OCI-LY7 (cell line): ENCODE measurements around the gene WDFY2. TPM values are rescaled to one million over a fixed set of nuclear protein-coding genes. Genes with fewer than 3 reads are reported as not detected.

Source experiments
- BruUV-seq: library from RNA; stranded (reverse); fragments of 400-500 nt; replicated peaks from 2 replicates; lab custom pipeline; 2021; lab: Mats Ljungman, UMichigan
- CTCF ChIA-PET: fragments of 300-600 bp; sonication (Branson Sonifier 250); formaldehyde crosslinking; loops from one replicate; lab custom pipeline; 2022; ENCODE audit warnings: antibody characterized with exemption; ENCODE audit not compliant: unreplicated experiment; lab: Charles Lee
- POLR2A ChIA-PET: fragments of 300-600 bp; sonication (Branson Sonifier 250); formaldehyde crosslinking; loops from one replicate; lab custom pipeline; 2022; ENCODE audit warnings: antibody characterized with exemption; lab: Charles Lee
- DNase-seq: peaks from one replicate; pipeline ENCODE4 v3.0.0-alpha.2; 2015; ENCODE audit warnings: low spot score
- H2AFZ ChIP-seq: fragments of 200-600 bp; sonication (generic), shearing (Covaris generic); 2 replicates; pipeline ENCODE4 v1.6.1; 2014; ENCODE audit warnings: mild to moderate bottlenecking, antibody characterized with exemption, low read length, moderate library complexity
- H3K27ac ChIP-seq: fragments of 200-600 bp; sonication (generic); 2 replicates; pipeline ENCODE4 v1.5.1; 2014; ENCODE audit warnings: mixed run types, low read depth, mild to moderate bottlenecking, moderate library complexity, low read length, inconsistent platforms; ENCODE audit not compliant: poor library complexity, severe bottlenecking
- H3K36me3 ChIP-seq: fragments of 200-600 bp; sonication (generic); 2 replicates; pipeline ENCODE4 v1.6.1; 2014; ENCODE audit warnings: mild to moderate bottlenecking, antibody characterized with exemption, low read length, moderate library complexity, mixed read lengths; ENCODE audit not compliant: insufficient read depth
- H3K4me1 ChIP-seq: fragments of 200-600 bp; sonication (generic); 2 replicates; pipeline ENCODE4 v1.5.1; 2014; ENCODE audit warnings: mild to moderate bottlenecking, low read length; ENCODE audit not compliant: insufficient read depth, poor library complexity, severe bottlenecking
- H3K4me2 ChIP-seq: fragments of 200-600 bp; sonication (generic); 2 replicates; pipeline ENCODE4 v1.6.1; 2014; ENCODE audit warnings: mild to moderate bottlenecking, low read length
- H3K4me3 ChIP-seq: fragments of 200-600 bp; sonication (generic); 2 replicates; pipeline ENCODE4 v1.5.1; 2014; ENCODE audit warnings: mild to moderate bottlenecking, low read depth, low read length; ENCODE audit not compliant: poor library complexity, severe bottlenecking
- H3K79me2 ChIP-seq: fragments of 200-600 bp; sonication (generic); 2 replicates; pipeline ENCODE4 v1.6.1; 2016; ENCODE audit warnings: low read depth, mild to moderate bottlenecking, low read length, moderate library complexity, mixed read lengths; ENCODE audit not compliant: insufficient read depth
- H3K9me2 ChIP-seq: fragments of 200-600 bp; sonication (generic); 2 replicates; pipeline ENCODE4 v1.6.1; 2016; ENCODE audit warnings: mild to moderate bottlenecking, low read length, mixed read lengths; ENCODE audit not compliant: insufficient read depth
- H3K9me3 ChIP-seq: fragments of 200-600 bp; sonication (generic); 2 replicates; pipeline ENCODE4 v1.6.1; 2014; ENCODE audit warnings: mild to moderate bottlenecking, mixed run types, low read length, mixed read lengths
- H4K20me1 ChIP-seq: fragments of 200-600 bp; sonication (generic); 2 replicates; pipeline ENCODE4 v1.6.1; 2014; ENCODE audit warnings: mild to moderate bottlenecking, antibody characterized with exemption, low read length, moderate library complexity, mixed read lengths; ENCODE audit not compliant: insufficient read depth
- CTCF ChIP-seq: fragments of 200-600 bp; sonication (generic); conservative IDR thresholded peaks from 2 replicates; pipeline ENCODE4 v1.5.1; 2014; ENCODE audit warnings: mild to moderate bottlenecking, antibody characterized with exemption, low read length, moderate library complexity, mixed read lengths
- EZH2phosphoT487 ChIP-seq: fragments of 200-600 bp; sonication (generic); IDR thresholded peaks from 2 replicates; pipeline ENCODE4 v1.6.1; 2018; ENCODE audit warnings: low read depth, borderline replicate concordance, mild to moderate bottlenecking, mixed run types, antibody characterized with exemption, low read length, moderate library complexity, mixed read lengths
- intact Hi-C: fragments of 100-400 bp; cut with micrococcal nuclease; formaldehyde crosslinking; loops from one replicate; pipeline ENCODE4 v1.10.0; 2022; ENCODE audit not compliant: unreplicated experiment
- total RNA-seq, 2 experiments: library from RNA; depleted of rRNA in 1 of 2; stranded (reverse); fragments of >200 nt in 1 of 2; shearing (Covaris generic) in 1 of 2; gene quantifications; 2 replicates each; pipeline ENCODE4 v1.2.3, GENCODE V29; 2014 to 2022

The WDFY2 gene
- total RNA-seq, 2 experiments from 2014 or later, result 6.4 to 18.1 TPM

- Histone ChIP-seq H2AFZ (peak overlapping the region; percentile 79; the same call in 1 of the 2 replicates), H3K4me1 (peaks cover 69% of the 10 kb centered on the region), H3K9me3 (no peaks in the 10 kb centered on the region), H3K79me2 (peaks cover 10% of the 10 kb centered on the region; the same call in 1 of the 2 replicates), H3K4me2 (peak overlapping the region; percentile 86), H3K9me2 (no peaks in the 10 kb centered on the region), H3K27ac (peak overlapping the region; percentile 67), H3K36me3 (0 out of 2 replicates have a peak, but pooled peaks cover 8% of the 10 kb centered on the region), H3K4me3 (peak overlapping the region; percentile 84), H4K20me1 (no peaks in the 10 kb centered on the region)
- ChIA-PET CTCF (no interaction called here), POLR2A (interaction anchor here (0.7 to 2.2 kb wide), 5 partner anchors 17 to 1251 kb away, joined by 3 to 14 read pairs (median 6); partner anchors contain the start of gene INTS6)
- intact Hi-C loops, result loop anchor here (2.0 kb wide), 1 partner anchor 352 kb away; the partner anchor contains the start of gene INTS6
- no peak for DNase-seq
- TF ChIP-seq CTCF, result no peak
- no peak for TF ChIP-seq EZH2phosphoT487
- BruUV-seq, result TSS peak; percentile 83
Observed at GRCh38 chr13:51804295-51805172, 220.3 kb downstream of the WDFY2 start.

- TF ChIP-seq EZH2phosphoT487 (no peak), CTCF (no peak)
- H3K4me3 ChIP-seq, result peak overlapping the region; percentile 84
- no peaks in the 10 kb centered on the region for H4K20me1 ChIP-seq
- intact Hi-C loops, result loop anchor here (2.0 kb wide), 1 partner anchor 353 kb away; the partner anchor contains the start of gene INTS6
- H3K4me1 ChIP-seq, result peaks cover 67% of the 10 kb centered on the region
- peak overlapping the region; percentile 86 for H3K4me2 ChIP-seq
- peak overlapping the region; percentile 67 for H3K27ac ChIP-seq
- no peaks in the 10 kb centered on the region for H3K9me3 ChIP-seq
- BruUV-seq, result no TSS peak
- no peak overlapping the region for H2AFZ ChIP-seq
- H3K36me3 ChIP-seq, result 0 out of 2 replicates have a peak, but pooled peaks cover 8% of the 10 kb centered on the region
- CTCF ChIA-PET, result no interaction called here
- H3K9me2 ChIP-seq, result no peaks in the 10 kb centered on the region
- peaks cover 10% of the 10 kb centered on the region; the same call in 1 of the 2 replicates for H3K79me2 ChIP-seq
- POLR2A ChIA-PET, result interaction anchor here (0.7 to 2.2 kb wide), 7 partner anchors 16 to 1252 kb away, joined by 3 to 14 read pairs (median 6); partner anchors contain the start of gene INTS6
- DNase-seq, result no peak
Observed at GRCh38 chr13:51805313-51805712, 221.1 kb downstream of the WDFY2 start.
